GM18909 (cell line): Measurements from ENCODE around the gene BRI3.
"Not testable (repeated sequence)": the region's sequence is repeated elsewhere in the genome, so short reads cannot be mapped to it uniquely, and the experiment has no call there.

Experiments used
- ATAC-seq: cut with Tn5 transposase; IDR thresholded peaks from one replicate; pipeline ENCODE4 v1.9.1; 2021; ENCODE audit warnings: mild to moderate bottlenecking; ENCODE audit not compliant: unreplicated experiment, poor library complexity

Gene BRI3

DNA sequence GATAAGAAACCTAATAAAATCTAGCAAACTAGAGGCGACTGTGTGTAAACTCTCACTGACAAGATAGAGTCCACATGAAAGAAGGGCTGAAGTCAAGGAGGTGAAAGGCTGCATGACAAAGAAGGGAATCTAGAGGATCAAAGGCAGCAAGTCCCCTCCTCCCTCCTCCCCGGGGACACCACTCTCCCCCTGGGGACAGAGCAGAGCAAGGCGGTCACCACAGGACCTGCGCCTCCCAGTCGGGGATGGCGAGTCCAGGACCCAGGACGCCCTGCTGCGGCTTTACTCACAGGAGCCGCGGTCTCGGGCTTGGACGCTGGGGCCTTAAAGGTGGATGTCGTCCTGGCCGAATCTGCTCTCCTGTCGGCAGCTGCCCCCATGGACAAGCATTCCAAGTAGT, 22.4 kb downstream of the BRI3 start:
- no peak for ATAC-seq

DNA sequence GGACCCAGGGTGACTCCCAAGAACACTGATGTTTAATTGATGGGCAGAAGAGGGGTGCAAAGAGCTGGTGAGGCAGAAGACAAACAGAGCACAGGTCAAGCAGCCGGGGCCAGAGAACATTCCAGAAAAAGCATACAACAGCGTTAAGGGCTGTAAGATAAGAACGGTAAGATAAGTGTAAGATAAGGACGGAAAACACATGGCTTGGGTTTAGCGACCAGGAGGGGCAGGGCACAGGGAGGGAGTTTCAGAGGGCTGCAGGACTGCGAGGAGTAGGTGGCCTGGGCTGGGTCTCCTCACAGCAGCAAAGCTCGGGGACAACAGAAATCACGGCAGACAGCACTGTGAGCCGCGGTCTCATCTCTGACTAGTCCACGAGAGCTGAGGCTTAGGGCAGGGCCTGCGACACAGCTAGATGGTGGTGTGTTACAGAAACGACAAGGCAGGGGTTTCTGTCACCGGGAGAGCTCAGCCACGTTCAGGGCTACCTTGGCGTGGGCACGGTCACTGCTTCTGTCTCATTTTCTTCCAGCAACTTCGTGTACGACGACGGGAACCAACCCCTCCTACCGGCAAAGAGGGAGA, 24.6 kb downstream of the BRI3 start:
- no peak for ATAC-seq

DNA sequence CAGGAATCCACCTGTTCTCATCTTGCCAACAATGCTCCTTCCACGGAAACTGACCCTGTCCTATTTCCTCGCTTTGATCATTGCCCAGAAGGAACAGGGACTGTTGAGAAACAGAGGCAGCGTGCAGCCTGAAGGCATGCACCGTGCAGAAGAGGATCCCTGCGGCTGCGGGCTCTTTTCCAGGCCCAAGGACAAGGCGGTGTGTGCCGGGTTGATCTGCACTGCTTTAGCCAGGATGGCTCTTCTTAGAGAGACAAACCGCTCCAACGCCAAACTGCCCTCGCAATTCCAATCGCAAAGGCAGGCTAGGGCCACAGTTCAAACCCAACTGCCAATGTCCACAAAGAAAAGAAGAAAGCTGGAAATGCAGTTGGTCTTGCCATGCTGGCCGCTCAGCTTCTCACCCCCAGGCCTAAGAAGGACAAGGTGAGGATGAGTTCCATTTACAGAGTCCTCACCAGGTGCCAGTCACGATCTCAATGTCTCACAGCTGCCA, 26.5 kb downstream of the BRI3 start:
- ATAC-seq, result no peak

DNA sequence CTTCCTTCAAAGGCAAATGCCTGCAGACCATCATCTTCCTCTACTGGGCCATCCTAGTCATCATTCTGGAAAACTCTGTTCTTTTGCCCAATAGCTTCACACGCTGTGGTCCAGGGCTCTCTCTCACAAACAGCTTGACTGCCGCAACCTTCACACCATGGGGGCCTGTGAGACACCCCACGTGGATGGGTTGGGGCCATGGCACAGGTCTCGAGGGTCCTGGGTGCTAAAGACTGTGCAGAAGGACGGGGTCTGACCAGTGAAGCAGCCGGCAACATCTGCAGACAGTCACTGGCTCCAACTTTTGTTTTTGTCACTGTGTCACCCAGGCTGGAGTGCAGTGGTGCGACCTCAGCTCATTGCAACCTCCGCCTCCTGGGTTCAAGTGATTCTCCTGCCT, 28.1 kb downstream of the BRI3 start:
- ATAC-seq, result no peak

DNA sequence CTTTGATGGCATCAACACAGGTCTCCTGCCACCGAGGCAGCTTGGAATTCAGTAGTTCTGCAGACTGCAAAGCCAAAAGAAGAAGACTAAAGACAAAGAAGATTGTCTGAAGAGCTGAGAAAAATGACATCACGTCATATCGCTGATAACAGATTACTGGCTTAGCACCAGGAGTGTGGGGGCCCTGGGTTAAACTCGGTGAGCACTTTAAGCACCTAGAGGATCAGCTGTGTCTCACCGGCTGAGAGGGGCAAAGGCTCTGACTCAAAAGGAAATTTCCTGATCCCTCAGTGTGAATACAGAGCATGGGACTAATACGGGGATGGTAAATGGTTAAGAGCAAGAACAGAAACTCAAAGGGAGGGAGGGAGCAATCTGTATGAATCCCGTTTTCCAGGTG, 30.7 kb downstream of the BRI3 start:
- no peak for ATAC-seq

DNA sequence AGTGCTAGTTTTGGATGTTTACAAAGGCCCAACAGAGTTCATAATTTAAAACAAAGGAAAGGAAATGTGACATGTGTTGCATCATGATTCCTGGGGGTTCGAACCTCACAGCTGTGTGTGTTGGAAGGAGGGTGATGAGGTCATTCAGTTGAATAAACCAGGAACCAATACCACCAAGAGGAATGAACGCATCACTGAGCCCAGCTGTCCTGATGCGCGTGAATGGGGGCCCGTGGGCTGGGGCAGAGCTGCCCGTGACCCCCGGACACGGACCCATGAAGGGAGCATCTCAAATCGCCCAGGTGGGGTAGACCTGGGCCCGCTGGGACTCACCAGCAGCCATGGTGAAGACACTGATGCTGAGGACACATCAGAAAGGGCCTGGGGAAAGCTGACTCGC, 33.0 kb downstream of the BRI3 start:
- peak; percentile 57 for ATAC-seq

DNA sequence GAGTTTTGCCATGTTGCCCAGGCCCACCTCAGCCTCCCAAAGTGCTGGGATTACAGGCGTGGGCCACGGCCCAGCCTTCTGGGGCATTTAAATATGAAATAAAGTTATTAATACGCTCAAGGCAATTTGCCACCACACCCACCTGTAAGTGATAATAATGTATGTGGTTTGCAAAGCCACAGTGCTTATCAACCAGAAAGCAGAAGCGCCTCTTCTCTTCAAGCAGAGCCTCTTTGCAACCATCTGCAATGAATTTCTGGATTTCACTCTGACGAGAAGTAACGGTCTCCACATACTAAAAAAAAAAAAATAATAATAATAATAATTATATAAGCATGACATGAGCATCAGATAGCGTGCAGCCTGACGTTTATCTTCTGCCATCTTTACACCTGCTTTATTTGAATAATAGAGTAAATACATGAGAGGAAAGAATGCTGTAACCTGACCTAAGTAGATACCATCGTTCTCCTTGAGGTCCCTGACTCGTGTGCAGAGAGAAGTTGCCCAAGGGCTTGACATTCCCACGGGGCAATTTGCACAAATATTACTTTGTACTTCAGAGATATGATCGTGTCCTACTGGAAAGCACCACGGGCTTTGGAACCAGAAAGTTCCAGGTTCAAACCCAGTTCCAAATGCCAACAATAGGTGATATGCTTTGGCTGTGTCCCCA, 34.0 kb downstream of the BRI3 start:
- peak; percentile 79 for ATAC-seq

DNA sequence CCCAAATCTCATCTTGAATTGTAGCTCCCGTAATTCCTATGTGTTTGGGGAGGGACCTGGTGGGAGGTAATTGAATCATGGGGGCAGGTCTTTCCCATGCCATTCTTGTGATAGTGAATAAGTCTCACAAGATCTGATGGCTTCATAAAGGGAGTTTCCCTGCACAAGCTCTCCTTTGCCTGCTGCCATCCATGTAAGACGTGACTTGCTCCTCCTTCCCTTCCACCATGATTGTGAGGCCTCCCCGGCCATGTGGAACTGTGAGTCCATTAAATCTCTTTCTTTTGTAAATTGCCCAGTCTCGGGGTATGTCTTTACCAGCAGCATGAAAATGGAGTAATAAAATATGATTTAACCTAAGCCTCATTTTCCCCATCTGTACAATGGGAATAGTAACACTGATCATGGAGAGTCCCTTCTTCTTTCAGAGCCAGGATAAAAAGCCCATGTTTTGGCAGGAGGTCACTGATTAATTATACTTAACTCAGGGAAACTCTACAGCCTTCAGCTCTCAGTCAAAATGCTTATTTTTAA, 34.6 kb downstream of the BRI3 start:
- ATAC-seq, result not testable (repeated sequence)

DNA sequence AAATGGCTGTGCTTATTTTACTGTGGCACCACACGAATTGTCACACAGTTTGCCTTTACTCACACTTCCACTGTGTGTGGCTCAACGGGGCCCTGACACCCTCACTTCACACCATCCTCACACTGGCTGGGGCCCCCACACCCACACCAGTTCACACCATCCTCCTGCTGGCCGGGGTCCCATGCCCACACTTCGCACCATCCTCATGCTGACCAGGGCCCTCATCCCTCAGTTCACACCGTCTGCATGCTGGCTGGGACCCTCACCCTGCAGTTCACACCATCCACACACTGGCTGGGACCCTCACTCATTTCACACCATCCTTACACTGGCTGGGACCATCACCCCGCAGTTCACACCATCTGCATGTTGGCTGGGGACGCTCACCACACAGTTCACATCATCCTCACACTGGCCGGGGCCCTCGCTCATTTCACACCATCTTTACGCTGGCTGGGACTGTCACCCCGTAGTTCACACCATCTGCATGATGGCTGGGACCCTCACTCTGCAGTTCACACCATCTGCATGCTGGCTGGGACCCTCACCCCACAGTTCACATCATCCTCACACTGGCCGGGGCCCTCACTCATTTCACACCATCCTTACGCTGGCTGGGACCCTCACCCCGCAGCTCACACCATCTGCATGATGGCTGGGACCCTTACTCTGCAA, 36.0 kb downstream of the BRI3 start:
- no peak for ATAC-seq

DNA sequence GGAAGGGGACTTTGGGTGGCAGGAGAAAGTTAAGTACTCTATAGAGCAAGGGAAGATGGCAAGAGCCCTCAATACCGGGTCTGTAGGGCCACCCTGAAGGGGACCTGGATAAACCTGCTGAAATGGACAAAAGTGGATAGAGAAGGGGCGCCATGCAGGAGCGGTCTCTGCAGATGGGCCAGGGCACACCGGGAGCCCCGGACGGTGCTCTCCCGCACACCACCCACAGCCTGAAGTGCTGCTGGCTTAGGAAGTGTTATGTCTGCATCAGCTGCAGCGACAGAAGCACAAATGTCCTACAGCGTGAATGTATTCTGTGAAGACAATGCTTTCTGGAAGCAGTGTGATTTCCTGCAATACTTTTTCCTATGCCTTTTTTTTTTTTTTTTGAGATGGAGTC, 37.7 kb downstream of the BRI3 start:
- no peak for ATAC-seq

DNA sequence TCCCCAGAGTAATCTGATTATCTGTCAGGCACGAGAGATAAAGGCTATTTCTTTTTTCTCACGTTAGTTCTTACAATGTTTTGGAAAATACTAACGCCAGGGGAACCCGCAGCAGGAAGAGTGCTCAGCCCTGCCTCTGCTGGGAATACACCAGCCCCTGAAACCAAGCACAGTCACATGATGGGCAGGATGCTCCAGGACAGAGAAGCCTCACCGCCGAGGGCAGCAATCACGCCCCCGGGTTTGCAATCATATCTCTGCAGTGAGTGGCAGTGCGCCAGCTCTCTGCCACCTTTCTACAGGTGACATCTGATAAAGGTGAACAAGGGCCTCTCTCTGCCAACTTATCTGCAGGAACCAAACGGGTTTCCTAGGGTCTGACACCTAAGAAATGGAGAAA, 39.8 kb downstream of the BRI3 start:
- no peak for ATAC-seq

DNA sequence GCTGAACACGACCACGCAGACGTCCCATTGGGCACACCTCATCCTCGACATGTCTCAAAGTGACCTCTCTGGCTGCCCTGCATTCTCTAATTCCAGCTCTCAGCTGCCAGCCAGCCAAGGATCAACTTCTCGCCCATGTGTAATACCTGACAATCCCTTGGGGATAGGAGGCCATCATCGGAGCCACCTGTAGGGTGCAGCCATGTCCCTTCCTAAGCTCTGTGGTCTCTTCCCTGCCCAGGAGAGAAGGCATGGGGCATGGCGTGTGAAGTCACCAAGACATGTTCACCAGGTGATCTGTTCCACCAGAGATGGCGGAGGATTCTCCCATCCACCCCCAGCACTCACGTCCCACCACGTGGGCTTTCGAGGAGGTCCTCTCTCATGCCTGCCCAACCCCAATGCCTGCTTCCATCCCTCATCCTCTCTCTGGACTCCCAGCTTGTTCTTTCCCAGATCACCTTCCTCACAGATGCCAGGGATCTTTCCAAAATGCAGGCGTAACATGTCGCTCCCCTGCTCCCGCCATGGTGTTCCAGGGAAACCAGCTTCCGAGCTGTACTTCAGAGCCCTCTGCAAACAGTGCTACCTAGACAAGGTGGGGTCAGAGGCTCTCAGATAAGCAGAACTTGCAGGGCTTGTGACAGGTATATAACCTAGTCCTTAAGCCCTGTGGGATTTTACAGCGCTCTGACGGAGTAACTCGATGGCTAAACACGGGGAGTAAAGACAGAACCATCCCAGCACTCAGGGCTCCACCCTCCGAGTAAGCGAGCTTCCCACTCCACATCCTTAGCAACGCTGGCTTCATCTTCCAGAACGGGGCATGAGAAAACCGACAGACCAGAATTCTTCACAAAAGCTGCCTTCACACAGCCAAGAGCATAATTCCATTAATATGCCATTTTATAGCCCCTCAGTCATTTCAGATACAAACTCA, 41.1 kb downstream of the BRI3 start:
- ATAC-seq, result no peak

DNA sequence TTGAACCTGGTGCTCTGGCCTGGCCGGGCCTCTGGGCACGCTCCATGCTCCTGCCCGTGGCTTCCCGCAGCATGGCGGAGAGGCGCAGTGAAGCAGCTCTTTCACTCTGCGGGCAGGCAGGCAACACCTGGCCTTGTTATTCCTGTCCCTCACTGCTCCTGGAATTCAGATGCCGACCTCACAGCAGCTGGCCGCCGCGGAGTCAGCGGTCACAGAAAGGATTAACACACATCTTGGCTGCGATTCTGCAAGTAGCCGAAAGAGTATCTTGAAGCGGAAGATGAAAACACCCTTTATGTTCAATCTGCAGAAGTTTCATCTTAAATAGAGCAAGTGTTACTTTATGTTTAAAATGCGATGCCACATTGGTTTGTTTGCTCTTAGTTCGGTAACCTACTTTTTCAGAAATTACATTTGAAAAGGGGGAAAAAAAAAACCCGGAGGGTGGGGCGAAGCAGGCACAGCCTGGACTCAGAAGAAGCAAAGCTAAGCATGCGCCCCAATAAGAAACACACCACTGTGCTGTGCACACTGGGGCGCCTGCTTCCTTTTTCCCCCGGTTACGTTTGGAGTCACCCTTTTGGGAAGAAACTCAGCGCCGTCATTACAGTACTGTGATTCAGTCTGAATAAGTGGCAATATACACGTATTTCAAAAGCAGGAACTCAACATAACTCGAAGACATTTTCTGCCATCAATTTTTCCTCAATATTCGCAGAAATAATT, 42.3 kb downstream of the BRI3 start:
- no peak for ATAC-seq

DNA sequence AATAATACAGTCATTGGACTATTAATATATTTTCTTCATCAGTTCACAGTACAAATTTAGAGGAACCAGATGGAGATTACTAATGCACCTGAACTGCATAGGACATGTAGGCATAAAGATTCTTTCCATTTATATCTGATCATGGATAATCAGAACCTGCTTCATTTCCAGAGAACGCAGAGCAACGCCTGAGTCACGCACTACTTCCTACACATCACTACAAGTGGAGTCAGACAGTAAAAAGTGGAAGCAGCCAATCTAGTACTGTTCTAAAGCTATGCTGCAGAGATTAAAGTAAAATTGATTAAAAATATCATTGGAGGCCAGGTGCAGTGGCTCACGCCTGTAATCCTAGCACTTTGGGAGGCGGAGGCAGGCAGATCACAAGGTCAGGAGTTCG, 43.3 kb downstream of the BRI3 start:
- ATAC-seq, result no peak

DNA sequence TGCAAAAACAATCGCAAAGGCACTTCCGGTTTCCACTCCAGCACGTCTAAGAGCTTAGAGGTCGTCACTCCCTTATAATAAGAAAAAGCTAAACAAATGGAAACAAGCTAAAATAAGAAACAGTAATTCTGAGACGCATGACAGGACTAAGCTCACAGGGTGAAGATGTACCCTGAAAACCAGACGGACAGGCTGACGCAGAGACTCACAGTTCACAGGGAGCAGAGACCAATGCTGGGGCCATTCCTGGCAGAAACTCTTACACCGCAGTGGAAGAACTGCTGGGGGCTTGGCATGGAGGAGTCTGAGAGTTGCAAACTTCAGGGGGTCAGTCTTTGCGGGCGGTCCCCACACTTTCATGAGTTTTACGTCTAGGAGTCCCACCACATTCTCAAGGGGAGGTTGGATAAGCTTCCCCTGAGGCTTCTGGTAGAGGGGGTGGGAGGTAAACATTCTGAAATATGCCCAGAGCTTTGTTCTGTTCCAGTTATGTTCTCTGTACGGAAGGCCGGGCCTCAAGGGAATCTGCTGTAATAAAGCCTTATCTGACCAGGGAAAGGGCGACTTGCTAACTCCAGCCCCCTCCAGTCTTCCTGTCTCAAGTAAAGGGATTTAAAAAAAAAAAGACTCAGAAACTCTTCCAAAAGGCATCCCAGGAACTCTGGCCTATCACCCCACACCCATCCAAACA, 47.8 kb downstream of the BRI3 start:
- ATAC-seq, result no peak

DNA sequence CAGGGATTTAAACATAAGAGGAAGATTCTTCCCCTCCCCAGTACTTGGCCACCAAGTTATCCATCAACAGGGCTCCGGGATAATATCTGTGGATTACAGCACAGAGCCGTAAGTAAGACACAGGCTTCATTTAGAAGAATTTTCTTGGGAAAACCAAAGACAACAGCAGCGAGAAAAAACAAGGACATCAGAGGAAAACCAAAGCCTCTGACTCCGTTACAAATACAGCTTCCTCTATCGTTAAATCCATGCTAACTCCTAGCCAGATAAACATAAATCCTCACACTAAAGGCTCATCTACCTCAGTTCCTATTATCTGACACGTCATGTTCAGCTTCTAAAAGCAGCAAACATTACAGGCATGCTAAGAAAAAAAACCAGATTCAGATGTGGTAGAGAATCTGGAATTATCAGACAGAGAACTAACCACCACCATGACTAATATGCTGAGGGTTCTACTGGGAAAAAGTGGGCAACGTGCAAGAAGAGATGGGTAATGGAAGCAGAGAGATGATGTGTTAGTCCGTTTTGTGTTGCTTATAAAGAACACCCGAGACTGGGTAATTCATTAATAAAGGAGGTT, 48.4 kb downstream of the BRI3 start:
- ATAC-seq, result no peak

DNA sequence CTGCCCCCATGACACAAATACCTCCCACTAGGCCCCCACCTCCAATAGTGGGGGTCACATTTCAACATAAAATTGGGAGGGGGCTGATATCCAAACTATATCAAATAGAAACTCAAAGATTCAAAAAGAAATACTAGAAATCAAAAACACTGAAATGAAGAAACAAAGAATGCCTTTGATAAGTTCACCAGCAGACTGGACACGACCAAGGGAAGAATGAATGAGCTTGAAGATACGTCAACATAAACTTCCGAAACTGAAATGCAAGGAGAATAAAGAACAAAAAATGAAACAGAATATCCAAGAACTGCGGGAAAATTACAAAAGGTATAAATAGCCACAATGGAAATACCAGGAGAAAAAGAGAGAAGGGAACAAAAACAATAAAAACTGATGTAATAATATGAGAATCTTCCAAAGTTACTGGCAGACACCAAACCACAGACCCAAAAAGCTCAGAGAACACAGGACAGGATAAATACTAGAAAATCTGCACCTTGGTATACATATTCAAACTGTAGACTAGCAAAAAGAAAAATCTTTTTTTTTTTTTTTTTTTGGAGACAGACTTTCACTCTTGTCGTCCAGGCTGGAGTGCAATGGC, 49.5 kb downstream of the BRI3 start:
- no peak for ATAC-seq

DNA sequence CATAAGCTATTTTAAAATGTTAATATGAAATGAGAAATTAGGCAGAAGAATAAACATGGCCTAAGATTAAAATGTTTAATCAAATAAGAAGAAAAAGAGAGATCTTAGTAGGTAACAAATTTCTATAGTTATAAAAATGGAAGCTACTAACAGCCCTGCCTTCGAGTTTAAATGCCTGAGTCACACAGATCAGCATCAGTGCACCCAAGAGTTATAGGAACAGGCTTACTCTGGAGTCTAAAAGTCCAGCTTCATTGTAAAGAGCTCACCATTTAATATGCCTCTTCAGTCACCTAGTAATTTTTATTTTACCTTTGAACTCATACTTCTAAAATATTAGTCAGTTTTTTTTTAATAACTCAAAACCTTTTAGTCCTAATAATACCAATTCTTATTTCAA, 52.6 kb downstream of the BRI3 start:
- ATAC-seq, result no peak
